GM23248 (cell line): Measurements from ENCODE around the gene ATF1.

Experiments used
- EZH2 ChIP-seq: fragments of 200-600 bp; sonication (generic); IDR thresholded peaks from 2 replicates; pipeline ENCODE4 v1.6.1; 2018; ENCODE audit warnings: antibody characterized with exemption, mild to moderate bottlenecking; ENCODE audit not compliant: insufficient read depth, poor library complexity, severe bottlenecking
- EZH2phosphoT487 ChIP-seq: fragments of 200-600 bp; sonication (generic); IDR thresholded peaks from 2 replicates; pipeline ENCODE4 v1.6.1; 2018; ENCODE audit warnings: antibody characterized with exemption, moderate library complexity, mild to moderate bottlenecking, low read depth; ENCODE audit not compliant: insufficient read depth

GRCh38 chr12:50772877-50773276, 9.0 kb downstream of the ATF1 start:
- TF ChIP-seq EZH2 (no peak), EZH2phosphoT487 (no peak)
